Measurements from ENCODE around the gene OR4D2.

The OR4D2 gene

GRCh38 chr17:58176200-58176599, 9.4 kb downstream of the OR4D2 start:
- DNase-seq: no peak

DNA sequence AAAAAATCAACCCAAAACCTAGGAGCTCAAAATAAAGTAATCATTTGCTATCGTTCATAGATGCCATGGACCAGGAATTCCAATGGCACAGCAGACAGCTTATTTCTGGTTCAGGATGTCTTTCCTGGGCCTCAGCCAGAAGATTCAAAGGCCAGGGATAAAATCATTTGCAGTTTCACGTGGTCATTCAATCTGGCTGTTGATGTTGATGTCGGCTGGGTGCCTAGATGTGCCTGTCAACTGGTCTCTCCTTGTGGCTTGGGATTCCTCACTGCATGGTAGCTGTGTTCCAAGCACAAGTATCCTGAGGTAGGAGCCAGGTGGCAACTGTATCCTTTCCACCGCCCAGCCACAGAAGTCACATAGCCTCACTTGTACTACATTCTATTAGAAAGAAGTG, 15.0 kb downstream of the OR4D2 start:
- no peak for DNase-seq

DNA sequence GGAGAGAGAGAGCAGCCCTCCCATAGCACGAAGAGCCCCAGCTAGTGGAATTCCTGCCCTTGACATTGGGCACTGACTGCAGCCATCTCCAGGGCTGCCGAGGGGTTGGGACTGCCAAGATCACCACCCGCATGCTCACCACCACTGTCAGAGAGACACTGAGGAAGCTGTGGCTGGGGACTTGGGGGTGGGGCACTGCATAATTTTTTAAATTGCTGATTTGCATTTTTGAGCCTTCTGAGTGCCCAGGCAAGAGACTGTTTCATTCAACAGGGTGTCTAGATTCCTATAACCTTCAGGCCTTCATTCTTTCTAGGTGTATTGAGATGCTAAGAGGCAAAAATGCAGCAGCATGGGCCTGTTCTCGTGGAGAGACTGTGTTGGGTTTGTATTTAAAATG, 16.7 kb downstream of the OR4D2 start:
- DNase-seq: no peak

GRCh38 chr17:58184308-58184985, 17.7 kb downstream of the OR4D2 start:
- DNase-seq: no peak

DNA sequence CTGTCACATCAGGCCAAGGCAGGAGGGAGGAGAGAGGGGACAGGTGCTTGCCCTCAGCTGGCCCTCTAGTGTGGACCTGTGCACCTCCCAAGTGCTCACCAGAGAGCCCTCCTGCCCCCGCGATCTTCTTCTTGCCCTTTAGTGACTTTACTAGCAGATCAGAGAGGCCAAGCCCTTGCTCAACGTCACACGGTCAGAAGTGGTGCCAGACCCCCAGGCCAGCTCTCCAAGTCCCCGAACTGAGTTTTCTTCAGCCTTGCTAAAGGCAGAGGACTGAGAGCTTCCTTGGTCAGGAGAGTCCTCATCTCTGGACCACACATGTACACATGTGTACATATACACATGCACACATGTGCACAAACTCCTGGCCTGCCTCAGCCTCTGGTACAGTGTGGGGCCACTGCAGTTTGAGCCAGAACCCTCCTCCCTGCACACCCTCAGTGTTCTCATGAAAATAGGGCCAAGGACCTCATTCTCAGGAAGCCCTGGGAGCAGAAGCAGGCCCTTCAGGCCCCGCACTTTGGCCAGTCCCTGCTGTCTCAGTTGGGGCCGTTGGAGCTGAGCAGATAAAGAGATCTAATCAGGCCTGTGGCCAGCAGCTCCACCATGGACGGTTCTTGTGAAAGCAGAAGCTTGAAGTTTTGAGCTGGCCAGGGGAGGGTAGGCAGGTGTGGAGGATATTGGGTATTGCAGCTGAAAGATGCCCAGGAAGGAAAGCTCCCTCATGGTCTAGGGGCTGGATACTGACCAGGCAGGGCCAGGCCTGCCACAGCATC, 18.4 kb downstream of the OR4D2 start:
- no peak for DNase-seq

- no peak for DNase-seq
Observed at GRCh38 chr17:58186591-58186990, 19.8 kb downstream of the OR4D2 start.

DNA sequence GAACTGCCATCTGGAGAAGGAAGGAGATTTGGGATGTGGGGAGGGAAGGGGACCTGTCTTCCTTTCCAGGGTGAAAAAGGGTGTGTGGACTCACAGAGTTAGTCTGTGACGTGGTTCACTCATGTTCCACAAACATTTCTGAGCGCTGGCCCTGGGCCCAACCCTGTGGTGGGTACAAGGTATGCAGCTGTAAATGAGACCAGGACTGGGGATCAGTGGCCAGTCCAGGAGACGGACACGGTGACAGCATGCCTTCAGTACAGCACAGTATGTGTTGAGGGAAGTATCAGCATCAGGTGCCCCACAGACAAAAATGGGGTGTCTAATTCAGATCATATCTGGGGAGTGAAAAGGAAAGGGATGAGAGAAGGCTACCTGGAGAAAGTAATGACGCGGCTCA, 20.3 kb downstream of the OR4D2 start:
- no peak for DNase-seq

DNA sequence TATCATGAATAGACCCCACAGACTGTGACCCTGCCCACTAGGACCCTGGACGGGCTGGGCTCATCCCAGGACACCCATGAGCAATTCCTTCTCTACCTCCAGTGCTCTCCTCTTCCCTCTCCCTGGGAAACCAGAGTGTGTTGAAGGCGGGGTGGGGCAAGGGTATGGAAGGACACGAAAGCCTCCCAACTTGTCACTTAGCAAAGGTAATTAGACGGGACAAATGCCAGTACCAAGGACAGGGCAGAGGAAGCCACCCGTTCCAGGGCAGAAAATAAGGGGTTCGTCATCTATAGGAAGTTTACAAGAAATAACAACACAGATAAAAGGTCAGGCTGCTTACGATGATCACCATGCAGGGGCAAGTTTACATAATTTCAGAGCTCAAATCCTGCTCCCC, 20.9 kb downstream of the OR4D2 start:
- no peak for DNase-seq

DNA sequence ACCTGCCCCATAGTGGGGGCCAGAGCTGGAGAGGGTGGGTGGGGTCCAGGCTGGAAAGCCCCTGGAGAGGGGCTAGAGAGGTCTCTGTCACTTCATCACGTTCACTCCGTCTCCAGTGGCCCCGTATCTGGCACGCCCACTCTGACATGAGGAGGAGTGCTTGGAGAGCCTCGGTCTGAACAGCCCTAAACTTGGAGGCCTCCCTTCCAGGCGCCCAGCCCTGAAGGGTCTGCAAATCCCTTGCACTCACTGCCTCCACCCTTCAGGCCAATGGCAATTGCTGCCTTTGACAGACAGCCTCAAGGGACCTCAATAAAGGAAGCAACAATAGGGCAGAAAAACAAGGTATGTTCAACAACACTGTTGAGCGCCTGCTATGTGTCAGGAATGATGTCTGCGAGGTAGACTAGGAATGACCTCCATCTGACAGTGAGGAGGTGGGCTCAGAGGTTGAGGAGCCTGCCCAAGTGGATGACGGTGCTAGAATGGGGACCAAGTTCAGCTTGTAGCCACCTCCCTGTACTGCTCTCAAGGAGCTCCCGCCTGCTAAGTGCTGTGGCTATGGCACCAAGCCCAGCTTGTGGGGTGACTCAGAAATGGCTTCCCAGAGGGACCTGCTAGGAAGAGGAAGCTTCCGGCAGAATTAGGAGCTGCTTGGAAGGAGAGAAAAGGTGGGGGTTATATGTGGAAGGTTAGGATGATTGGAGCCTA, 22.8 kb downstream of the OR4D2 start:
- DNase-seq: no peak

DNA sequence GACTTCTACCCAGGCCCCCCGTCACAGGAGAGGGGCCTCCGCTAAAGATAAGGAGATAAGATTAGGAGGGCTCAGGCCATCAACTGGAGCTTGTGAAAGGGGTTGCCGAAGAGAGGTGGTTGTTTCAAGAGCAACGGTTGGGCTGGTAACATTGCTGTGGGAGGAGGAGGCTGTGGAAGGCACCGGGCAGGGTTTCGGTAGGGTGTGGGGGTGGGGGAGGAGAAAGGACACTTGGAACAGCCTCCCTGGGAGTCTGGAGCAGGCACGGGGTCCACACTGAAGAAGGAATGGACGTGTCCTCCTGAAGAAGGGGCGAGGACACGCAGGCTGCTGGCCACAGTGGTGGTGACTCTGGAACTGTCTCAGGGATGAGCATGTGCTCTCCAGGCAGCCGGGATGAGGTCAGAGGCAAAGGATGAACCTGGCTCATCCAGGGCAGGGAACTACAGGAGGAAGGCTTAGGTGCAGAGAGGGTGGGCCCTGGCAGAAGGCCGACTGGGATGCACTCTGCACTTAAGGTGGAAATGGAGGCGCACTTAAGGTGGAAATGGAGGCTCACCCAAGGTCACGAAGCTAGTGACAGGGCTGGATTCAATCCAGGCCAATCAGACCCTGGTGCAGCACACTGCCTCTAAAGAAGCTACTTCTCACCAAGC, 24.6 kb downstream of the OR4D2 start:
- DNase-seq: no peak

GRCh38 chr17:58192612-58193011, 25.8 kb downstream of the OR4D2 start, which contains the start of gene EPX:
Gene EPX, plus strand, starts transcription at chr17:58192726. Its CDS starts 121 bp downstream, at chr17:58192847.
- DNase-seq: no peak

- DNase-seq: no peak
Observed at GRCh38 chr17:58193641-58194255, 27.0 kb downstream of the OR4D2 start.

DNA sequence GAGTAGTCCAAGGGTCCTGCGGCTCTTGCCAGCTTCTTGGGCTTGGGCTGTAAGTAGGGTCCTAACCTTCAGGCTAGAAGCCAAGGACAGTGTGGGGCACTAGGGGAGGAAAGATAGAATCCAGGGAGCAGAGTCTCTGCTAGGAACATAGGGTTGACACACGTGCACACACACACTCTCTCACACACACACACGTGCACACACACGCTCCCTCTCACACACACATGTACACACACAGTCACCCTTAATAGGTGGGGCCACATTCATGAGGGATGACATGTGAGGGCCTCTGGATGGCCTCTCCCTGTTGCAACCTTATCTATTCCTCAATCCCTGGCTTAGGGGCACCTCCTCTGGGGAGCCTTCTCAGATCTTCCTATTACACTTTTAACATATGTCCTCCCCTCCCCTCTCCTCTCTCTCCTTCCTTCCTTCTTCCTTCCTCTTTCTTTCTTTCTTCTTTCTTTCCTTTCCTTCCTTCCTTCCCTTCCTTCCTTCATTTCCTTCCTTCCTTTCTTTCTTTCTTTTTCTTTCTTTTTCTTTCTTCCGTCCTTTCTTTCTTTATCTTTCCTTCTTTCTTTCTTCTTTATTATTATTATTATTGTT, 28.8 kb downstream of the OR4D2 start:
- no peak for DNase-seq

GRCh38 chr17:58196610-58197009, 29.8 kb downstream of the OR4D2 start:
- DNase-seq: no peak

GRCh38 chr17:58200024-58200633, 33.3 kb downstream of the OR4D2 start:
- DNase-seq: peak; percentile 34

GRCh38 chr17:58202859-58203258, 36.1 kb downstream of the OR4D2 start:
- DNase-seq: no peak

DNA sequence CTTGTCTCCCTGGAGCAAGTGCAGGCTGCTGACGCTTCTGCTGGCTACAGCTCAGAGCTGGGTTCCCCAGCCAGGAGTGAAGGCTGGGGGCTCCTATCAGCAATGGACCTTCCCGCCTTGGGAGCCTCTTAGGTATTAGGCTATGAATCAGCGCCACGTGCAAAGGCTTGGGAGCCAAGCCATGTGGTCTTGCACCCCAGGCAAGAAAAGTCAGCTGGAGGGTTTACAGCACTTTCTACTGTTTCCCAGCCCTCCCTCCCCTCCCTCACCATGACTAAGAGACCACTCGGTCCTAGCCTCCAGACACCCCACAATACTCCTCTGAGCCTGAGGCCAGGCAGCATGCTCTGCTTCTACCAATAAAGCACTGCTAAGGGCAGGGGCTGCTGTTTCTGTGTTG, 38.0 kb downstream of the OR4D2 start:
- DNase-seq: no peak

DNA sequence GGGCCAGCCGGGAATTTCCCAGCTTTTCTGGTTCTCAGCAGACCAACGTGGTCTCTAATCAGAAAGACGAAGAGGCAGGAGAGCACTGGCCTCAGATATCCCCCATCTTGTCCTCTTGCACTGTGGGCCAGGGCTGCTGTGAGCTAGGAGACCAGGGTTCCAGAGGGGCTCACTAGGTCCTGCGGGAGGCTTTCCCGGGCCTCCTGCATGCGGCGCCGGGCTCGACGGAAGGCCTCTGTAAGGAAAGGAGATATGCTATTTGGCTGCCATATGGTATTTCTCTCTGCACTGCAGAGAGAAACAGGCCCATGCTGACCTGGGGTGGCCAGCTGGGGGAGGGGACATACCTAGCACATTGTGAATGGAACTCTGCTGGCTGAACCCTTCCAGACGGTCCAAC, 39.2 kb downstream of the OR4D2 start:
- no peak for DNase-seq

- no peak for DNase-seq
Observed at GRCh38 chr17:58207451-58207850, 40.7 kb downstream of the OR4D2 start.

DNA sequence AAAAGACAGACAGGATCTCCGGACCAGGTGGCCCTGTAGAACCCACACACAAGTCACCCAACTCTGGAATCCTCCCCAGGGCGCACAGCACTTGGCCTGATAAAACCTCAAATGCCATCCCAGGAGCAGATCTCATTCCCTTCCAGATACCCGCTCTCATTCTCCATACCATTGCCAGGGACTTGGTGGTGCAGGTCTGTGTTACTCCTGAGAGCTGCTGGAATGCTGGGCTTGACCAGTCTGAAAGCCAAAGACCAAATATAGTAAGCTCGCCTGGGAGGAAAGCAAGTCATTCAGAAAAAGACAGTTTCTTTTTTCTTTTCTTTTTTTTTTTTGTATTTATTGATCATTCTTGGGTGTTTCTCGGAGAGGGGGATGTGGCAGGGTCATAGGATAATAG, 41.6 kb downstream of the OR4D2 start:
- DNase-seq: no peak

GRCh38 chr17:58210922-58211321, 44.1 kb downstream of the OR4D2 start:
- DNase-seq: no peak

DNA sequence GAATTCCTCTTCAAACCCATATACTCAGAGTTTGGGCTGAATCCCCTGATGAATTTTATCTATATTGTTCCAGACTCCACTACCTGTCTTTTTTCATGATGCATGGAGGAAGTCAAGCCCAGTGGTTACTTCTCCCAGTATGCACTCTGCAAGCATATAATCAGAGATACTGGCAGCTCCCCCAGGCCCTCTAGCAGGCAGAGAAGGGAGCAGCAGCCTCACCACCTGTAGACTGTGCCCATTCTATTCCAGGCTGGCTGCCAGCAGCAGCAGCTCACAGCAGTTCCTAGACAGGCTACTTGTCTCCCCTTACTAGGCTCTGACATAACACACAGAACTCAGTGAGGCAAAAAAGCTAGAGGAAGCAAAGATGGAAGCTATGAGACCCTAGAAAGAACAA, 48.9 kb downstream of the OR4D2 start:
- DNase-seq: no peak

Data from NCI-H345 (cell line).